Loucy (cell line): ENCODE results near the gene HS1BP3.

Experiments
- H2AFZ ChIP-seq: fragments of 200-600 bp; sonication (generic); 2 replicates; pipeline ENCODE4 v1.6.0; 2016; ENCODE audit warnings: antibody characterized with exemption, mild to moderate bottlenecking, low read length, moderate library complexity
- H3F3A ChIP-seq: fragments of 200-600 bp; 2 replicates; pipeline ENCODE4 v1.6.0; 2016; ENCODE audit warnings: antibody characterized with exemption, low read depth, mild to moderate bottlenecking
- H3K27me3 ChIP-seq: fragments of 200-600 bp; sonication (generic); 2 replicates; pipeline ENCODE4 v1.6.1; 2014; ENCODE audit warnings: low read length, mild to moderate bottlenecking; ENCODE audit not compliant: insufficient read depth, poor library complexity, severe bottlenecking
- H3K36me3 ChIP-seq: fragments of 200-600 bp; sonication (generic); 2 replicates; pipeline ENCODE4 v1.6.1; 2016; ENCODE audit warnings: low read length; ENCODE audit not compliant: insufficient read depth
- H3K4me1 ChIP-seq: fragments of 200-600 bp; sonication (generic); 2 replicates; pipeline ENCODE4 v1.5.1; 2014; ENCODE audit warnings: low read length, mild to moderate bottlenecking; ENCODE audit not compliant: insufficient read depth, poor library complexity, severe bottlenecking
- H3K4me2 ChIP-seq: fragments of 200-600 bp; sonication (generic); 2 replicates; pipeline ENCODE4 v1.6.0; 2014; ENCODE audit warnings: antibody characterized with exemption, low read length, low read depth, mild to moderate bottlenecking; ENCODE audit not compliant: poor library complexity, severe bottlenecking
- H3K4me3 ChIP-seq: fragments of 200-600 bp; sonication (generic); 2 replicates; pipeline ENCODE4 v1.5.1; 2014; ENCODE audit warnings: low read length, mild to moderate bottlenecking, mixed read lengths; ENCODE audit not compliant: poor library complexity, severe bottlenecking
- H3K79me2 ChIP-seq: fragments of 200-600 bp; sonication (generic); 2 replicates; pipeline ENCODE4 v1.6.1; 2014; ENCODE audit warnings: low read length; ENCODE audit not compliant: insufficient read depth
- H3K9ac ChIP-seq: fragments of 200-600 bp; sonication (generic); 2 replicates; pipeline ENCODE4 v1.6.0; 2014; ENCODE audit warnings: mild to moderate bottlenecking, low read depth, low read length, moderate library complexity; ENCODE audit not compliant: poor library complexity, severe bottlenecking
- H3K9me2 ChIP-seq: fragments of 200-600 bp; sonication (generic); replicated peaks from 2 replicates; pipeline ENCODE4 v1.6.1; 2016; ENCODE audit warnings: low read depth, low read length, mixed read lengths
- H3K9me3 ChIP-seq: fragments of 200-600 bp; sonication (generic); 2 replicates; pipeline ENCODE4 v1.6.1; 2014; ENCODE audit warnings: mild to moderate bottlenecking, antibody characterized with exemption, low read length, low read depth; ENCODE audit not compliant: insufficient read depth
- H4K20me1 ChIP-seq: fragments of 200-600 bp; sonication (generic); 2 replicates; pipeline ENCODE4 v1.6.0; 2014; ENCODE audit warnings: antibody characterized with exemption, low read length, mild to moderate bottlenecking; ENCODE audit not compliant: insufficient read depth, poor library complexity, severe bottlenecking
- EZH2phosphoT487 ChIP-seq: fragments of 200-600 bp; IDR thresholded peaks from 2 replicates; pipeline ENCODE4 v1.6.1; 2018; ENCODE audit warnings: antibody characterized with exemption, mild to moderate bottlenecking, moderate library complexity, borderline replicate concordance
- TF ChIP-seq, protein P1 (sequence below): fragments of 200-600 bp; sonication (generic); conservative IDR thresholded peaks from 2 replicates; pipeline ENCODE4 v1.5.1; 2014; ENCODE audit warnings: mild to moderate bottlenecking, antibody characterized with exemption, low read length

The HS1BP3 gene

DNA sequence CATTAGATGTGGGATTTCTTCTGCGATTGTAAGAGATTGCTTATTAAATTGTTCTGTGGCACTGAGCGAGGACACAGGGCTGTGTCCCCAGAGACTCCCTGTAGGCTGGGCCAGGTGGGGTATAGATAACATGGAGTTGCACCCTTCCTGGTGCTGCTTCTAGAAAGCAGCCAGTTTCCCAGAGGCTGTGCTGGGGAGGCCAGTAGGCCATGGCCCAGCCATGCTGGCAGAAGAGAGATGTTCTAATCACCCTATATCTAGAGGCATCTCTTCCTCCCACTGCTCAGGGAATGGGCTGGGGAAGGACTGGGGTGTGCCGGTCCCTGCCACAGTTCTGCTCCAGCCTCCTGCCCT, 66.9 kb downstream of the HS1BP3 start:
- Histone ChIP-seq H3K36me3 (no peaks in the 10 kb centered on the region), H3K27me3 (no peaks in the 10 kb centered on the region), H3K4me2 (no peak overlapping the region), H4K20me1 (no peaks in the 10 kb centered on the region), H3K9me3 (no peaks in the 10 kb centered on the region), H2AFZ (no peak overlapping the region), H3K4me3 (no peak overlapping the region), H3F3A (no peaks in the 10 kb centered on the region), H3K9ac (no peak overlapping the region), H3K9me2 (no peaks in the 10 kb centered on the region), H3K79me2 (no peaks in the 10 kb centered on the region), H3K4me1 (peaks cover 31% of the 10 kb centered on the region)
- no peak for TF ChIP-seq EZH2phosphoT487
- TF ChIP-seq, protein P1, sequence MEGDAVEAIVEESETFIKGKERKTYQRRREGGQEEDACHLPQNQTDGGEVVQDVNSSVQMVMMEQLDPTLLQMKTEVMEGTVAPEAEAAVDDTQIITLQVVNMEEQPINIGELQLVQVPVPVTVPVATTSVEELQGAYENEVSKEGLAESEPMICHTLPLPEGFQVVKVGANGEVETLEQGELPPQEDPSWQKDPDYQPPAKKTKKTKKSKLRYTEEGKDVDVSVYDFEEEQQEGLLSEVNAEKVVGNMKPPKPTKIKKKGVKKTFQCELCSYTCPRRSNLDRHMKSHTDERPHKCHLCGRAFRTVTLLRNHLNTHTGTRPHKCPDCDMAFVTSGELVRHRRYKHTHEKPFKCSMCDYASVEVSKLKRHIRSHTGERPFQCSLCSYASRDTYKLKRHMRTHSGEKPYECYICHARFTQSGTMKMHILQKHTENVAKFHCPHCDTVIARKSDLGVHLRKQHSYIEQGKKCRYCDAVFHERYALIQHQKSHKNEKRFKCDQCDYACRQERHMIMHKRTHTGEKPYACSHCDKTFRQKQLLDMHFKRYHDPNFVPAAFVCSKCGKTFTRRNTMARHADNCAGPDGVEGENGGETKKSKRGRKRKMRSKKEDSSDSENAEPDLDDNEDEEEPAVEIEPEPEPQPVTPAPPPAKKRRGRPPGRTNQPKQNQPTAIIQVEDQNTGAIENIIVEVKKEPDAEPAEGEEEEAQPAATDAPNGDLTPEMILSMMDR = no peak

GRCh38 chr2:20583425-20583881, 67.4 kb downstream of the HS1BP3 start:
- H3K4me2 ChIP-seq = no peak overlapping the region
- H2AFZ ChIP-seq = no peak overlapping the region
- no peaks in the 10 kb centered on the region for H3F3A ChIP-seq
- H3K4me1 ChIP-seq = peaks cover 36% of the 10 kb centered on the region
- no peaks in the 10 kb centered on the region for H3K36me3 ChIP-seq
- no peaks in the 10 kb centered on the region for H3K9me3 ChIP-seq
- no peak overlapping the region for H3K4me3 ChIP-seq
- TF ChIP-seq, protein P1 = no peak
- TF ChIP-seq EZH2phosphoT487 = no peak
- H3K9ac ChIP-seq = no peak overlapping the region
- no peaks in the 10 kb centered on the region for H3K9me2 ChIP-seq
- no peaks in the 10 kb centered on the region for H3K27me3 ChIP-seq
- H4K20me1 ChIP-seq = no peaks in the 10 kb centered on the region
- no peaks in the 10 kb centered on the region for H3K79me2 ChIP-seq

- H4K20me1 ChIP-seq = no peaks in the 10 kb centered on the region
- H3K79me2 ChIP-seq = no peaks in the 10 kb centered on the region
- H3K36me3 ChIP-seq = no peaks in the 10 kb centered on the region
- H2AFZ ChIP-seq = no peak overlapping the region
- TF ChIP-seq, protein P1 = no peak
- no peak for TF ChIP-seq EZH2phosphoT487
- H3K9me3 ChIP-seq = no peaks in the 10 kb centered on the region
- H3K4me1 ChIP-seq = peaks cover 44% of the 10 kb centered on the region
- no peak overlapping the region for H3K9ac ChIP-seq
- no peaks in the 10 kb centered on the region for H3K9me2 ChIP-seq
- no peak overlapping the region for H3K4me3 ChIP-seq
- H3K27me3 ChIP-seq = no peaks in the 10 kb centered on the region
- no peaks in the 10 kb centered on the region for H3F3A ChIP-seq
- H3K4me2 ChIP-seq = no peak overlapping the region
Measured at GRCh38 chr2:20582600-20583221, 68.2 kb downstream of the HS1BP3 start.
